Endothelial cell of umbilical vein (primary cell): ENCODE measurements around the gene GATA1. TPM values are rescaled to one million over a fixed set of nuclear protein-coding genes. Genes with fewer than 3 reads are reported as not detected.

Experiments used
- BruUV-seq: library from RNA; stranded (reverse); fragments of 400-500 nt; replicated peaks from 2 replicates; lab custom pipeline; 2021; lab: Mats Ljungman, UMichigan
- CTCF ChIA-PET: fragments of 300-600, 350-600 bp; sonication (Branson Sonifier 250); formaldehyde crosslinking; loops from one replicate; lab custom pipeline; 2021; ENCODE audit warnings: antibody characterized with exemption, inconsistent platforms; lab: Charles Lee
- POLR2A ChIA-PET: fragments of 300-600, 350-600 bp; sonication (Branson Sonifier 250); formaldehyde crosslinking; loops from one replicate; lab custom pipeline; 2021; ENCODE audit warnings: antibody characterized with exemption, inconsistent platforms; lab: Charles Lee
- DNase-seq: peaks from one replicate; pipeline ENCODE4 v3.0.0-alpha.2; 2011; ENCODE audit warnings: low read depth, low spot score
- FAIRE-seq: peaks from 2 replicates; lab custom pipeline; 2011; peaks lifted over from hg19 to GRCh38; lab: Jason Lieb, UNC
- H2AFZ ChIP-seq: 2 replicates; pipeline ENCODE4 v1.6.0; 2012; ENCODE audit warnings: low read depth, low read length, control low read depth, inconsistent platforms
- H3K27ac ChIP-seq: 2 replicates; pipeline ENCODE4 v1.5.1; 2011; ENCODE audit warnings: low read depth, mild to moderate bottlenecking, control low read depth, low read length, moderate library complexity; ENCODE audit not compliant: insufficient read depth
- H3K27me3 ChIP-seq, 2 experiments: 2 replicates each; pipeline versions ENCODE4 v1.6.0 to v1.6.1; 2011; ENCODE audit warnings: low read length in 2 of 2, mixed read lengths in 1 of 2; ENCODE audit not compliant: control insufficient read depth in 2 of 2, insufficient read depth in 2 of 2
- H3K36me3 ChIP-seq, 2 experiments: 2 replicates in 1 of 2; 3 replicates in 1 of 2; pipeline ENCODE4 v1.5.1; 2011; ENCODE audit warnings: low read length in 2 of 2, mild to moderate bottlenecking in 1 of 2, moderate library complexity in 1 of 2; ENCODE audit not compliant: control insufficient read depth in 2 of 2, insufficient read depth in 2 of 2; ENCODE audit errors: extremely low read depth in 1 of 2
- H3K4me1 ChIP-seq: 3 replicates; pipeline ENCODE4 v1.5.1; 2011; ENCODE audit warnings: mild to moderate bottlenecking, low read length; ENCODE audit not compliant: control insufficient read depth, insufficient read depth; ENCODE audit errors: extremely low read depth
- H3K4me2 ChIP-seq: 2 replicates; pipeline ENCODE4 v1.6.1; 2011; ENCODE audit warnings: low read length, control low read depth, mixed read lengths; ENCODE audit not compliant: insufficient read depth
- H3K4me3 ChIP-seq, 3 experiments: fragments of 200-600 bp in 1 of 3; sonication (generic), shearing (Covaris generic) in 1 of 3; replicated peaks in 1 of 3; 2 replicates each; pipeline ENCODE4 v1.5.1; 2011 to 2016; ENCODE audit warnings: control low read depth in 3 of 3, low read length in 3 of 3, mild to moderate bottlenecking in 2 of 3, inconsistent platforms in 1 of 3, low read depth in 1 of 3, moderate library complexity in 1 of 3; ENCODE audit not compliant: insufficient read depth in 1 of 3
- H3K79me2 ChIP-seq: 2 replicates; pipeline ENCODE4 v1.6.0; 2012; ENCODE audit warnings: low read length, inconsistent platforms; ENCODE audit not compliant: control insufficient read depth, insufficient read depth
- H3K9ac ChIP-seq: replicated peaks from 2 replicates; pipeline ENCODE3; 2011; ENCODE audit warnings: low read length, control low read depth; ENCODE audit not compliant: insufficient read depth; ENCODE audit errors: extremely low read depth
- H3K9me1 ChIP-seq: replicated peaks from 3 replicates; pipeline ENCODE4 v1.6.0; 2011; ENCODE audit warnings: mild to moderate bottlenecking, low read length; ENCODE audit not compliant: control insufficient read depth, insufficient read depth; ENCODE audit errors: extremely low read depth
- H3K9me3 ChIP-seq: replicated peaks from 2 replicates; pipeline ENCODE4 v1.5.1; 2012; ENCODE audit warnings: low read length, inconsistent platforms; ENCODE audit not compliant: control insufficient read depth, insufficient read depth
- H4K20me1 ChIP-seq: replicated peaks from 2 replicates; pipeline ENCODE3; 2011; ENCODE audit warnings: mild to moderate bottlenecking, low read length; ENCODE audit not compliant: control insufficient read depth, insufficient read depth; ENCODE audit errors: extremely low read depth
- EZH2 ChIP-seq: IDR thresholded peaks from 2 replicates; pipeline ENCODE4 v1.6.1; 2012; ENCODE audit warnings: borderline replicate concordance, low read depth, mild to moderate bottlenecking, moderate library complexity, low read length, inconsistent platforms; ENCODE audit not compliant: severe bottlenecking
- FOS ChIP-seq: IDR thresholded peaks from 2 replicates; pipeline ENCODE4 v1.6.1; 2011; ENCODE audit warnings: mild to moderate bottlenecking, low read length, moderate library complexity, borderline replicate concordance; ENCODE audit not compliant: insufficient read depth
- GATA2 ChIP-seq: IDR thresholded peaks from 2 replicates; pipeline ENCODE4 v1.7.0; 2011; ENCODE audit warnings: low read depth, mild to moderate bottlenecking, moderate library complexity, mixed read lengths, low read length; ENCODE audit not compliant: insufficient read length, insufficient read depth
- JUN ChIP-seq: IDR thresholded peaks from 2 replicates; pipeline ENCODE4 v1.6.1; 2011; ENCODE audit warnings: borderline replicate concordance, low read depth; ENCODE audit not compliant: insufficient read length, insufficient read depth
- MAX ChIP-seq: IDR thresholded peaks from 2 replicates; pipeline ENCODE4 v1.6.1; 2011; ENCODE audit not compliant: insufficient read depth, insufficient read length
- MYC ChIP-seq: IDR thresholded peaks from one replicate; pipeline ENCODE4 v1.6.1; 2011; ENCODE audit warnings: mild to moderate bottlenecking, low read depth, low read length
- POLR2A ChIP-seq: IDR thresholded peaks from 2 replicates; pipeline ENCODE4 v1.6.1; 2012; ENCODE audit warnings: low read depth, mild to moderate bottlenecking, control low read depth, low read length
- POLR2AphosphoS5 ChIP-seq: IDR thresholded peaks from 2 replicates; pipeline ENCODE4 v1.6.1; 2012; ENCODE audit warnings: low read depth, mild to moderate bottlenecking, control low read depth, low read length, moderate library complexity; ENCODE audit not compliant: insufficient read depth
- dilution Hi-C: fragments of 300-500 bp; cut with MboI; formaldehyde crosslinking; loops from one replicate; pipeline ENCODE4 v1.15.0; 2019; ENCODE audit warnings: low sequenced_read_pairs; ENCODE audit not compliant: extremely low pct_ligation_motif_present
- intact Hi-C: fragments of 100-400 bp; cut with micrococcal nuclease; formaldehyde crosslinking; loops from one replicate; pipeline ENCODE4 v1.10.0; 2022
- polyA plus RNA-seq, 4 experiments: library from polyadenylated mRNA; depleted of rRNA in 3 of 4; stranded (reverse) in 3 of 4; unstranded in 1 of 4; fragments of >200 nt; gene quantifications; 2 replicates each; pipeline versions ENCODE4 v1.2.1 to v1.2.3, GENCODE V29; 2011 to 2012; ENCODE audit warnings: missing spikeins in 1 of 4
- total RNA-seq: library from RNA; stranded (reverse); gene quantifications from 2 replicates; pipeline ENCODE4 v1.2.3, GENCODE V29; 2021
- TF ChIP-seq, protein P1 (sequence below), 2 donors: IDR thresholded peaks; 1 replicate in 1 of 2; 2 replicates in 1 of 2; pipeline ENCODE4 v1.5.1; 2011; ENCODE audit warnings: low read length in 2 of 2, mild to moderate bottlenecking in 2 of 2, moderate library complexity in 2 of 2, control low read depth in 1 of 2, inconsistent platforms in 1 of 2, low read depth in 1 of 2; ENCODE audit not compliant: insufficient read depth in 1 of 2; ENCODE audit errors: extremely low read depth in 1 of 2

Gene GATA1
- total and polyA plus RNA-seq, 2 donors (not counting 3 experiments of a cell fraction or from before 2014, with no cell fraction given) = not detected

GRCh38 chrX:48792219-48792618 lies 5.8 kb downstream of the GATA1 start:
- Histone ChIP-seq H3K9me1 (no peaks in the 10 kb centered on the region), H3K4me2 (no peak overlapping the region), H3K9me3 (no peaks in the 10 kb centered on the region), H4K20me1 (no peaks in the 10 kb centered on the region), H3K27ac (no peak overlapping the region), H3K36me3 (no peaks in the 10 kb centered on the region), H3K9ac (no peak overlapping the region), H3K27me3 (no peaks in the 10 kb centered on the region), H3K79me2 (no peaks in the 10 kb centered on the region), H3K4me1 (no peaks in the 10 kb centered on the region), H2AFZ (no peak overlapping the region), H3K4me3 (no peak overlapping the region)
- DNase-seq (no peak), FAIRE-seq (no peak)
- ChIA-PET POLR2A (no interaction called here), CTCF (no interaction called here)
- TF ChIP-seq POLR2A (no peak), MAX (no peak)
- TF ChIP-seq, protein P1, sequence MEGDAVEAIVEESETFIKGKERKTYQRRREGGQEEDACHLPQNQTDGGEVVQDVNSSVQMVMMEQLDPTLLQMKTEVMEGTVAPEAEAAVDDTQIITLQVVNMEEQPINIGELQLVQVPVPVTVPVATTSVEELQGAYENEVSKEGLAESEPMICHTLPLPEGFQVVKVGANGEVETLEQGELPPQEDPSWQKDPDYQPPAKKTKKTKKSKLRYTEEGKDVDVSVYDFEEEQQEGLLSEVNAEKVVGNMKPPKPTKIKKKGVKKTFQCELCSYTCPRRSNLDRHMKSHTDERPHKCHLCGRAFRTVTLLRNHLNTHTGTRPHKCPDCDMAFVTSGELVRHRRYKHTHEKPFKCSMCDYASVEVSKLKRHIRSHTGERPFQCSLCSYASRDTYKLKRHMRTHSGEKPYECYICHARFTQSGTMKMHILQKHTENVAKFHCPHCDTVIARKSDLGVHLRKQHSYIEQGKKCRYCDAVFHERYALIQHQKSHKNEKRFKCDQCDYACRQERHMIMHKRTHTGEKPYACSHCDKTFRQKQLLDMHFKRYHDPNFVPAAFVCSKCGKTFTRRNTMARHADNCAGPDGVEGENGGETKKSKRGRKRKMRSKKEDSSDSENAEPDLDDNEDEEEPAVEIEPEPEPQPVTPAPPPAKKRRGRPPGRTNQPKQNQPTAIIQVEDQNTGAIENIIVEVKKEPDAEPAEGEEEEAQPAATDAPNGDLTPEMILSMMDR (IDR thresholded peaks at IDR 0.05; ENCODE audit: extremely low read depth in 1 of 2, insufficient read depth in 1 of 2, low read depth in 1 of 2, low read length in 2 of 2) = no peak
- intact Hi-C loops (no loop called here), dilution Hi-C loops (no loop called here)
- BruUV-seq = no TSS peak

- POLR2A ChIA-PET = no interaction called here
- Histone ChIP-seq H3K9ac (no peak overlapping the region), H3K4me1 (no peaks in the 10 kb centered on the region), H4K20me1 (no peaks in the 10 kb centered on the region), H3K27ac (no peak overlapping the region), H3K9me3 (no peaks in the 10 kb centered on the region), H3K4me2 (no peak overlapping the region), H3K36me3 (no peaks in the 10 kb centered on the region), H2AFZ (no peak overlapping the region), H3K9me1 (no peaks in the 10 kb centered on the region), H3K79me2 (no peaks in the 10 kb centered on the region), H3K27me3 (no peaks in the 10 kb centered on the region), H3K4me3 (no peak overlapping the region)
- no peak for FAIRE-seq
- BruUV-seq = no TSS peak
- no peak for DNase-seq
- CTCF ChIA-PET = no interaction called here
- TF ChIP-seq MYC (no peak), EZH2 (no peak), JUN (no peak), POLR2A (no peak), MAX (no peak), POLR2AphosphoS5 (no peak), GATA2 (no peak), FOS (no peak)
- TF ChIP-seq, protein P1 (IDR thresholded peaks at IDR 0.05; ENCODE audit: extremely low read depth in 1 of 2, insufficient read depth in 1 of 2, low read depth in 1 of 2, low read length in 2 of 2) = no peak
- intact Hi-C loops = no loop called here
- dilution Hi-C loops = no loop called here
These were observed 7.5 kb downstream of the GATA1 start for GRCh38 chrX:48793935-48794334.
